ENCODE results near the gene CFAP20DC. TPM values are rescaled to one million over a fixed set of nuclear protein-coding genes. Genes with fewer than 3 reads are reported as not detected.

Gene CFAP20DC
- total and polyA plus RNA-seq, 11 donors: 0.07 to 0.27 (median 0.11) TPM; not detected in 5

DNA sequence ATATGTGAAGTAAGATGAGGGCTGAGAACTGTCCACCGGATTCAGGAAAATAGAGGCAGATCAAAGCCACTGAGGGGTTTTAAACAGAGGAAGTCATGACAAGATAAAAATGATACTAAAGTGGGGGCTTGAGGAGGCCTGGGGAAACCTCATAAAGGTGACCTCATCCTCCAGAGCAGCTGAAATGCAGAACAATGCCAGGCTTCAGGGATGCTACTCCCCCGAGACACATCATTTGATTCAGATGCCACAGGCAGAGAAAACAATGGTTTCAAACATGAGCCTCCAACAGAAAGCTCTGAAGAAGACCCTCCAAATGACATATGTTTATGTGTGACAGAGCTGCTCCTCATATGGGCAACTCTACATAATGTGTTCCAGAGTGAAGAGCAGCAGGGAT lies 6.4 kb downstream of the CFAP20DC start:
- no peaks in the 10 kb centered on the region for H3K36me3 ChIP-seq
- no peaks in the 10 kb centered on the region for H3K9me3 ChIP-seq
- TF ChIP-seq, protein P1, sequence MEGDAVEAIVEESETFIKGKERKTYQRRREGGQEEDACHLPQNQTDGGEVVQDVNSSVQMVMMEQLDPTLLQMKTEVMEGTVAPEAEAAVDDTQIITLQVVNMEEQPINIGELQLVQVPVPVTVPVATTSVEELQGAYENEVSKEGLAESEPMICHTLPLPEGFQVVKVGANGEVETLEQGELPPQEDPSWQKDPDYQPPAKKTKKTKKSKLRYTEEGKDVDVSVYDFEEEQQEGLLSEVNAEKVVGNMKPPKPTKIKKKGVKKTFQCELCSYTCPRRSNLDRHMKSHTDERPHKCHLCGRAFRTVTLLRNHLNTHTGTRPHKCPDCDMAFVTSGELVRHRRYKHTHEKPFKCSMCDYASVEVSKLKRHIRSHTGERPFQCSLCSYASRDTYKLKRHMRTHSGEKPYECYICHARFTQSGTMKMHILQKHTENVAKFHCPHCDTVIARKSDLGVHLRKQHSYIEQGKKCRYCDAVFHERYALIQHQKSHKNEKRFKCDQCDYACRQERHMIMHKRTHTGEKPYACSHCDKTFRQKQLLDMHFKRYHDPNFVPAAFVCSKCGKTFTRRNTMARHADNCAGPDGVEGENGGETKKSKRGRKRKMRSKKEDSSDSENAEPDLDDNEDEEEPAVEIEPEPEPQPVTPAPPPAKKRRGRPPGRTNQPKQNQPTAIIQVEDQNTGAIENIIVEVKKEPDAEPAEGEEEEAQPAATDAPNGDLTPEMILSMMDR (IDR thresholded peaks at IDR 0.05): no peak
- TF ChIP-seq POLR2A (IDR thresholded peaks at IDR 0.05): no peak
- 73 to 91% (median 81%) methylated on average over 2 of the region's 2 CpGs for WGBS, 4 donors
- H3K27ac ChIP-seq: no peak overlapping the region
- intact Hi-C loops (cut with DNase I): no loop called here
- ATAC-seq (no peak), DNase-seq (no peak)
- no peaks in the 10 kb centered on the region for H3K27me3 ChIP-seq
- no peak overlapping the region for H3K4me3 ChIP-seq
- H3K4me1 ChIP-seq: no peaks in the 10 kb centered on the region

DNA sequence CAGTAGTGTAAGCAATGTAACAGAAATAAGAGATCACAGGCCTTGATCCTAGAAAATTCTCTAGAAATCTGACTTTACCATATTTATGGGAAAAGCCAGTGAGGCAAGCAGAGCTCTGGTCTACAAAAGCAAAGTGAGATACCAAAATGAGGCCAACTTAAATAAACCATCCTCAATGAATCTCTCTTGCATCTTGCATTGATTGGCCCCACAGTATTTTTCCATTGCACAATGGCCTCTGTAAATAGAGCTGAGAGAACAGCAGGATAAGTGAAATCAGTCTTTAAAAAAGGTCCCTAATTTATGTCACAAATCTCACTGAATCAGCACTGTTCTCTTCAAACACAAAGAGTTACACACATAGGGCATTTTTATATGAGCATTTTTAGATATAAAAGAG lies 8.9 kb downstream of the CFAP20DC start:
- intact Hi-C loops (cut with DNase I): no loop called here

DNA sequence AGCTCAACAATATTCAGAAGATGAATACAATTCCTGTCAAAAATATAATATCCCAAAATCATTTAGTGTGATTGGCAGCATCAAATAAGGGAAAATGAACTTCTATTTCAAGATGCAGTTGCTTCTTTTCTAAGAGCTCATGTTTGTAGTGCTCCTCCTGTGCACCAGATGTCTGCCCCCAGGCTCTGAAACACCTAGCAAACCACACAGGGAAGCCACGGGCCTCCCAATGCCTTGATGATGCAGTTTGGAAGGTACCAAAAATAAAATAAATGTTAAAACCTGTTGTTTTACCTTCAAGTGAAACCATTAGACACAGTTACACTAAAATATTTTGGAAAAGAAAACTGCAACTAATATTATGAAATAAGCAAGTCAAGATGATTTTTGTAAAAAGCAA lies 22.2 kb downstream of the CFAP20DC start:
- H3K4me1 ChIP-seq: no peaks in the 10 kb centered on the region
- intact Hi-C loops (cut with DNase I): no loop called here
- no peak for ATAC-seq
- TF ChIP-seq POLR2A (IDR thresholded peaks at IDR 0.05): no peak
- no peaks in the 10 kb centered on the region for H3K27me3 ChIP-seq
- no peak overlapping the region for H3K27ac ChIP-seq
- 78 to 91% (median 81%) methylated on average over 1 of the region's 1 CpG for WGBS, 4 donors
- no peaks in the 10 kb centered on the region for H3K36me3 ChIP-seq
- DNase-seq: no peak
- no peaks in the 10 kb centered on the region for H3K9me3 ChIP-seq
- no peak overlapping the region for H3K4me3 ChIP-seq

More for the DNA sequence above, 8.9 kb downstream of the CFAP20DC start:
- no peaks in the 10 kb centered on the region for H3K4me1 ChIP-seq
- no peak overlapping the region for H3K27ac ChIP-seq
- DNase-seq: no peak
- no peaks in the 10 kb centered on the region for H3K27me3 ChIP-seq
- ATAC-seq: no peak
- H3K9me3 ChIP-seq: no peaks in the 10 kb centered on the region
- H3K4me3 ChIP-seq: no peak overlapping the region
- no peaks in the 10 kb centered on the region for H3K36me3 ChIP-seq
- no peak for TF ChIP-seq POLR2A (IDR thresholded peaks at IDR 0.05)

DNA sequence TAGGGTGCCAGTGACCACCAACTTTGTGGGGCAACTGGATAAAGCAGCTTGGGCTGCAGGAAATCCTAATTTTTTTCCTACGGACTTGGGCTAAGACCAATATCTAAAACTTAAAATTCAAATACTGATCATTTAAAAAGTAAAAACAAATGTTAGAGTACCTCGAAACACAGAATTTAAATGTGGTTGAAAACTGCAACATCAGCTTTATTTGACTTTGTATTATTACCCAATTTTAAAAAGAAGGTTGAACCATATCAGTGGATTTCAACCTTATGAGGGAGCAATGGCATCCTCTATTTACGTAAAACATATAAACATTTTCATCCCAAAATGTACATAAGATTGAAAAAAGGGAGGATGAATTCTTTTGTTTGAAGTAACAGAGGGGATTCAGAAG lies 26.2 kb downstream of the CFAP20DC start:
- no peaks in the 10 kb centered on the region for H3K4me1 ChIP-seq
- H3K27ac ChIP-seq: no peak overlapping the region
- peaks cover 0 to 3% (median 0%) of the 10 kb centered on the region in 12 donors for H3K9me3 ChIP-seq
- DNase-seq (no peak), ATAC-seq (no peak)
- 63 to 65% (median 64%) methylated on average over 3 of the region's 3 CpGs for WGBS, 4 donors
- intact Hi-C loops (cut with DNase I): no loop called here
- H3K27me3 ChIP-seq: no peaks in the 10 kb centered on the region
- H3K36me3 ChIP-seq: no peaks in the 10 kb centered on the region
- no peak for TF ChIP-seq POLR2A (IDR thresholded peaks at IDR 0.05)
- TF ChIP-seq, protein P1 (IDR thresholded peaks at IDR 0.05): no peak
- no peak overlapping the region for H3K4me3 ChIP-seq

DNA sequence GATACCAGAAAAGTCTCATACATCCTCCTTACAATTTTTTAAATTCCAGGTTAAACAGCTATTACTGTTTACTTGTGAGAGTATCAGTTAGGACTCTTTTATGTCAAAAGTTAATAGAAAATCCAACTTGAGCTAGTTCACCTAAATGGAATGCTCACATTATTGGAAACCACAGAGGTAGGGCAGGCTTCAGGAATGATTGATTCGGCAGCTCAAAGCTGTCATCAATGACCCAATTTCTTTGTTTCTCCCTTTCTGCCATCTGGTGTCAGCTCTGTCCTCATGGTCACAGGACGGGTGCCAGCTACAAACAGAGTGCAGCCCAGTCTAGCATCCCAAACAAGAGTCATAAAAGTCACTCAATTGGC lies 32.2 kb downstream of the CFAP20DC start:
- Histone ChIP-seq H3K36me3 (no peaks in the 10 kb centered on the region), H3K9me3 (peaks cover 0 to 12% (median 0%) of the 10 kb centered on the region in 12 donors), H3K27ac (no peak overlapping the region), H3K4me1 (no peaks in the 10 kb centered on the region), H3K4me3 (no peak overlapping the region), H3K27me3 (no peaks in the 10 kb centered on the region)
- no peak for ATAC-seq
- intact Hi-C loops (cut with DNase I): no loop called here
- WGBS, 4 donors: 57 to 90% (median 84%) methylated on average over 2 of the region's 2 CpGs
- no peak for DNase-seq
- TF ChIP-seq, protein P1 (IDR thresholded peaks at IDR 0.05): no peak
- no peak for TF ChIP-seq POLR2A (IDR thresholded peaks at IDR 0.05)
